IgD-negative memory B cell (primary cell): ENCODE results near the gene NBAS. TPM values are rescaled to one million over a fixed set of nuclear protein-coding genes. Genes with fewer than 3 reads are reported as not detected.
A peak's percentile ranks its signal among the peaks of the same experiment; 100 is the strongest.

Experiments used
- H3K27ac Mint-ChIP-seq, 3 donors: one replicate each; pipeline ENCODE4 v1.8.0; 2020 to 2022; ENCODE audit warnings: mild to moderate bottlenecking in 3 of 3, mixed read lengths in 3 of 3, moderate library complexity in 1 of 3
- H3K27me3 Mint-ChIP-seq: one replicate; pipeline ENCODE4 v1.8.0; 2021; ENCODE audit warnings: mixed read lengths
- H3K36me3 Mint-ChIP-seq: one replicate; pipeline ENCODE4 v1.8.0; 2020; ENCODE audit warnings: mild to moderate bottlenecking, mixed read lengths
- H3K4me1 Mint-ChIP-seq, 3 donors: one replicate each; pipeline ENCODE4 v1.8.0; 2020 to 2022; ENCODE audit warnings: mixed read lengths in 3 of 3, mild to moderate bottlenecking in 1 of 3
- H3K4me3 Mint-ChIP-seq, 4 donors: one replicate each; pipeline ENCODE4 v1.8.0; 2020 to 2022; ENCODE audit warnings: mild to moderate bottlenecking in 4 of 4, mixed read lengths in 4 of 4, moderate library complexity in 3 of 4
- H3K9me3 Mint-ChIP-seq, 3 donors: one replicate each; pipeline ENCODE4 v1.8.0; 2020 to 2021; ENCODE audit warnings: mixed read lengths in 3 of 3, mild to moderate bottlenecking in 1 of 3
- polyA plus RNA-seq: library from polyadenylated mRNA; unstranded; fragments of 300-500 nt; fragmentation: Illumina TruSeq; gene quantifications from one replicate; pipeline ENCODE4 v1.2.3, GENCODE V29; 2021

Gene NBAS
- 12.6 TPM for polyA plus RNA-seq

DNA sequence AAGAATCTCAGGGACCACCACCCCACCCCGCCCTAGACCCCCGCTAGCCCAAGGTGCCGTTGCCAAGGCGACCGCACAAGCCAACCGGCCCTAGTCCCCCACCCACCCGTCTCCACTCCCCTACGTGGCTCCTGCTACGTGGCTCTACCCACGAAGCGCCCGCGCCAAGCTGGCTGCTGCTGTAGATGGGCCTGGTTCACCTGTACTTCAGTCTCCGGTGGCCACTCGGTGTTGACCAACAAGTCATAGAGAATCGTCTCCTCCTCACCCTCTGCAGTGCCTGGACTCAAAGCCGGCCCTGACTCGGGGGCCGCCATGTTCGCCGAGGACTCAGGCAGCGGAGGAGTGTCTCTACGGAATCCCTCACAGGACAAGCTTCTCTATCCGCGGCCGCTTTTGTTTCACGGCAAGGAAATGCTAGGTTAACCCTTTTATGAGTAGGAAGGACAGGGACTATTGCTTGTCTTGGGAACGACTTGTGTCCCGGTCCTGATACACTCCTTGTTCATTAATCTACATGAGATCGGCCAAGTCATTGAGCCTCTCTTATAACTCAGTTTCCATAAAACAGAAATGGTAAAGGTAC is at the start of gene NBAS:
Gene NBAS (minus strand): TSS at position 347 of the 586 bp plus-strand sequence. CDS start 30 bp downstream, at position 317.
- Mint-ChIP-seq H3K9me3 (peaks cover 0 to 2% (median 0%) of the 10 kb centered on the region in 3 donors), H3K27me3 (no peaks in the 10 kb centered on the region), H3K4me3 (peak within 1 kb of the TSS; percentile 95 to 100 (median 100)), H3K36me3 (peaks cover 5% of the 10 kb centered on the region), H3K4me1 (peaks cover 24 to 29% (median 27%) of the 10 kb centered on the region in 3 donors), H3K27ac (peak within 1 kb of the TSS; percentile 77 to 97 (median 97))

DNA sequence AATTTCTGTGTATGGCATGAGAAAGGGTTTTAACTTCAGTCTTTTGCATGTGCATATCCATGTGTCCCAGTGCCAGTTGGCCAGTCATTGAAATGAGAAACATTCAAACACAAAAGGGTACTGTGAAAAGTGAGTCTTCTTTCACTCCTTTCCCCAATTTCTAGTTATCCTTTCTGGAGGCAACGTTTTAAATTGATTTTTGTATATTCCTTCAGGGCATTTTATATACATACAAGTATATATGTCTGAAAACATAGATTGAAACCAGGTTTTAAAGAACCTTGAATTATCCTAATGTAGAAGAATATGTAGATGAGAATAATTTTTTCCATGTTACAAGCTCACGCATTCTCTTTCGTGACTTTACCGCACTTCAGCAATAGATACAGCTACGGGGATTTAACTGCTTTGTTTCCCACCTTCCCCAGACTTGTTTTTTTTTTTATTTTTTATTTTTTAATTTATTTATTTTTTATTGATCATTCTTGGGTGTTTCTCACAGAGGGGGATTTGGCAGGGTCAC is 49.4 kb upstream of the NBAS start:
- Mint-ChIP-seq H3K4me1 (peaks cover 0 to 1% (median 0%) of the 10 kb centered on the region in 3 donors), H3K4me3 (no peak overlapping the region), H3K27ac (peak overlapping the region in 1 of 3 donors; percentile 27), H3K36me3 (peaks cover 17% of the 10 kb centered on the region), H3K9me3 (no peaks in the 10 kb centered on the region), H3K27me3 (no peaks in the 10 kb centered on the region)

DNA sequence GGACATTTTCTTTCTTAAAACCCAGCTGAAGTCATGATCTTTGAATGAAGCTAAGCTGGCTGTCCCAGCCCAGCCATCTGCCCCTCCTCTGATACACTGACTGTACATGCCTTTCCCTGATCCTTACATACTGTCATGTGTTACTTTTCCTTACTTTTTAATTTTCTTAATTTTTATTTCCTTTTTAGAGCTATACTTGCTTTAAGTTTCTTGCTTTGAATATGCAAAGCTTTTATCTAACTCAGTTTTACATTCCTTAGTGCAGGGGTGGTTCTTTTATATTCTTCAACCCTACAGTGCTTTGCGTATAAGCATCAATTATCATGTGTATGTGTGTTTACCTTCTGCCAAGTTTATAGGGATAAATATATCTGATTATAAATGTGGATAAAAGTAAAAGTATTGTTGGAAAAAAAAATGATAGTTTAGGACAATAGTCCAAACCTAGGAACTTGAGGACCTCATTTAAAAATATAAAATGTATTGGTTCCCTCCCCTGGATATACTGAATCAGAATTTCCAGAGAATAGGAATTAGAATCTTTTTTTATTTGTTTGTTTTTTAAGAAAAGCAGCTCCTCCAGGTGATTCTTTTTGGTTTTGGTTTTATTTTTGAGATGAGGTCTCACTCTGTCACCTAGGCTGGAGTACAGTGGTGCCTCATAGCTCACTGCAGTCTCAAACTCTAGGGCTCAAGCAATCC is 48.4 kb upstream of the NBAS start:
- Mint-ChIP-seq H3K36me3 (peaks cover 20% of the 10 kb centered on the region), H3K27ac (no peak overlapping the region), H3K4me3 (no peak overlapping the region), H3K9me3 (no peaks in the 10 kb centered on the region), H3K4me1 (peaks cover 0 to 1% (median 0%) of the 10 kb centered on the region in 3 donors), H3K27me3 (no peaks in the 10 kb centered on the region)

DNA sequence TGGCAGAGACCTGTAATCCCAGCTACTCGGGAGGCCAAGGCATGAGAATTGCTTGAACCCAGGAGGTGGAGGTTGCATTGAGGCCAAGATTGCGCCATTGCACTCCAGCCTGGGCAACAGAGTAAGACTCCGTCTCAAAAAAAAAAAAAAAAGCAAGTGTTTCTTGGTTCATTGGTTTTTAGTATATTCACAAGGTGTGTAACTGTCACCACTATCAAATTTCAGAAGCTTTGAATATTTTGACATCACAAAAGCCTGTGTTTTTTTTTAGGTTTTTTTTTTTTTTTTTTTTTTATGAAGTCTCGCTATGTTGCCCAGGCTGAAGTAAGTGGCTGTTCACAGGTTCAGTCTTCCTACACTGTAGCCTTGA is 47.2 kb upstream of the NBAS start:
- no peak overlapping the region for H3K27ac Mint-ChIP-seq
- peaks cover 20% of the 10 kb centered on the region for H3K36me3 Mint-ChIP-seq

DNA sequence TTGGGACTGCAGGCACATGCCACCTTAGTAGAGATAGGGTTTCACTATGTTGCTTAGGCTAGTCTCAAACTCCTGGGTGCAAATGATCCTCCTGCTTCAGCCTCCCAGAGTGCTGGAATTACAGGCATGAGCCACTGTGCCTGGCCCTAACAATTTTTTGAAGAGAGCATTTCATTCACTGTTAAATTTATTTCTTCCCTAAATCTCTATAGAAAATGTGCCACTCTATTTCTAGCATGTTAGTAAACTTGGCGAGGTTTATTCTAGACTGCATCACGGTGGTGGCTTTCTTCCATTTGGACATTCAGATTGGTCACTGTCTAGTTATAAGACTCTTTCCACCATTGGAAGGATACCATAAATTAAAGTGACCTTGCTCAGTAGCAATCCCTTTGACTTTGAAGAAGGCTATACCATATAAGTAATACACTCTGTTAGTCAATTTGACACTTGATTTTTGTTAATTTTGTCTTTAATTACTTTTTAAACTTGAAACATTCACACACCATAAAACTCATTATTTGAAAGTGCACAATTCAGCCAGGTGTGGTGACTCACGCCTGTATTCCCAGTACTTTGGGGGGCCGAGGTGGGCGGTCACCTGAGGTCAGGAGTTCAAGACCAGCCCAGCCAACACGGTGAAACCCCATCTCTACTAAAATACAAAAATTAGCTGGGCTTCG is 46.7 kb upstream of the NBAS start:
- no peaks in the 10 kb centered on the region for H3K27me3 Mint-ChIP-seq
- H3K4me1 Mint-ChIP-seq = no peaks in the 10 kb centered on the region

More for the DNA sequence above, 47.2 kb upstream of the NBAS start:
- no peaks in the 10 kb centered on the region for H3K27me3 Mint-ChIP-seq
- H3K9me3 Mint-ChIP-seq = no peaks in the 10 kb centered on the region
- no peaks in the 10 kb centered on the region for H3K4me1 Mint-ChIP-seq
- H3K4me3 Mint-ChIP-seq = no peak overlapping the region

DNA sequence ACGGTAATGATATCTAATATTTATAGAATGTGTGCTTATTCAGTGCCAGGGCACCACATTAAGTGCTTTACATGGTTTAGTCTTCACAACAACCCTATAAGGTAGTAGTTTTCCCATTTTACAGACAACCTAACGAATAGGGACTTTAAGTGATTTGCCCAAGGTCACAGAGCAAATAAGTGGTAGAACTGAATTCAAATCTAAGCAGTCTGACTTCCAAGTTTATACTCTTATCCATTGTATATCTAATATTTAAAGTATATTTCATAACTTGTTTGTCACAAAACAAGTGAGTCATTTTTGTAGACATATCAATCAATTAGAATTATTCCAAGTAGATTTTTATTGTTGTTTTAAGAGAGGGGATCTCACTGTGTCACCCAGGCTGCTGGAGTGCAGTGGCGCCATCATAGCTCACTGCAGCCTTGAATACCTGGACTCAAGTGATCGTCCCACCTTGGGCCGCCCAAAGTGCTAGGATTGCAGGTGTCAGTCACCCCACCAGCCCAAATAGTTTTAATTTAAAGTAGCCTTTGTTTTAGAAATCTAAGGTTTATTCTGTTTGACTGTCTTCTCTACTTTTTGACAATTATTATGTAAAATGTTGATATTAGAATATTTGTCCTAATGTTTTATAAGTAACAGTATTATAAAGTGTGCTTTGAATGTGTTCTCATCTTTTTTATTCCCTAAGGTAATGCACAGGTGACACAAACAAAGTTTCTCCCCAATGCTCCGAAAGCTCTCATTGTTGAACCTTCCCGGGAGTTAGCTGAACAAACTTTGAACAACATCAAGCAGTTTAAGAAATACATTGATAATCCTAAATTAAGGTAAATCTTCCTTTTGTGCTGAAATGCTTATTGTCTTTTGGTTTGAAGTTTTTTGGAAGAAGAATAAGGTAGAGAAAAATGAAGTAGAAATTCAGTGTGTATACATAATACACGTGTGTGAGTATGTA is 45.6 kb upstream of the NBAS start:
- no peaks in the 10 kb centered on the region for H3K9me3 Mint-ChIP-seq
- no peaks in the 10 kb centered on the region for H3K4me1 Mint-ChIP-seq
- H3K36me3 Mint-ChIP-seq = peaks cover 20% of the 10 kb centered on the region
- H3K4me3 Mint-ChIP-seq = no peak overlapping the region
- no peaks in the 10 kb centered on the region for H3K27me3 Mint-ChIP-seq
- no peak overlapping the region for H3K27ac Mint-ChIP-seq

More for the DNA sequence above, 46.7 kb upstream of the NBAS start:
- Mint-ChIP-seq H3K4me3 (no peak overlapping the region), H3K9me3 (no peaks in the 10 kb centered on the region), H3K36me3 (peaks cover 20% of the 10 kb centered on the region), H3K27ac (no peak overlapping the region)

DNA sequence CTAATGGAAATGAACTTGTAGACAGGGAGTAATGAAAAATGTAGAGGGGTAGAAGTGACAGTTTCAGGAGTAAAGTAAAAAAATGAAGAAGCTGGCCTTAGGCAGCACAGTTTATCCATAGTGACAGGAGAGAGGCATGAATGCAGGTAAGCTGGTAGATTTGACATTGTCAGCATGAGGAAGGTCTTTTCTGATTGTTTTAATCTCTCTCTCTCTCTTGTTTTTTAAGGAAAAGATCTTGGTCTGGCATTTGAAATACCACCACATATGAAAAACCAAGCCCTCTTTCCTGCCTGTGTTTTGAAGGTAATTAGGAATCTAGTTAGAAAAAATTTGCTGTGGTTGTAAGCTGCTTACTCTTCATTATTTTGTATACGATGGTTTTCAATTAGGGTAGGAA is 44.6 kb upstream of the NBAS start:
- no peaks in the 10 kb centered on the region for H3K4me1 Mint-ChIP-seq
- H3K27ac Mint-ChIP-seq = peak overlapping the region in 1 of 3 donors; percentile 49
- H3K9me3 Mint-ChIP-seq = no peaks in the 10 kb centered on the region
- H3K27me3 Mint-ChIP-seq = no peaks in the 10 kb centered on the region
- H3K36me3 Mint-ChIP-seq = peaks cover 20% of the 10 kb centered on the region
- H3K4me3 Mint-ChIP-seq = no peak overlapping the region

DNA sequence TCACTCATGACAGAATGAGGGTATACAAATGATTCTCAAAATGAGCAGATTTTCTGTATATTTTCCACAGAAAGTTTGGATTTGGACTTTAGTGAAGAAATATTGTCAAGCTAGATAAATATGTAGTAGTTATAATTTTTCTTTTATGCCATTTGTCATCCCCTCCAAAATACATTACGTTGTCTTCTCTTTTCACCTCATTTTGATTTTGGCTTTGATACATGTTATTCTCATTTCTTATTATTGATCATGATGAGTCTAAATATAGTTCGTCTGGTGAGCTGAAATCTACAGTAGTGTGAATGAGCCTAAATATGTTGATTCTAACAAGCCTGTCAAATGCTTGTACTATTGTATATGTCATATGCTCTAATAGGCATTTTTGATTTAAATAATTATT is 42.8 kb upstream of the NBAS start:
- Mint-ChIP-seq H3K4me1 (peaks cover 0 to 4% (median 0%) of the 10 kb centered on the region in 3 donors), H3K4me3 (no peak overlapping the region), H3K9me3 (no peaks in the 10 kb centered on the region), H3K36me3 (peaks cover 13% of the 10 kb centered on the region), H3K27ac (no peak overlapping the region), H3K27me3 (no peaks in the 10 kb centered on the region)

DNA sequence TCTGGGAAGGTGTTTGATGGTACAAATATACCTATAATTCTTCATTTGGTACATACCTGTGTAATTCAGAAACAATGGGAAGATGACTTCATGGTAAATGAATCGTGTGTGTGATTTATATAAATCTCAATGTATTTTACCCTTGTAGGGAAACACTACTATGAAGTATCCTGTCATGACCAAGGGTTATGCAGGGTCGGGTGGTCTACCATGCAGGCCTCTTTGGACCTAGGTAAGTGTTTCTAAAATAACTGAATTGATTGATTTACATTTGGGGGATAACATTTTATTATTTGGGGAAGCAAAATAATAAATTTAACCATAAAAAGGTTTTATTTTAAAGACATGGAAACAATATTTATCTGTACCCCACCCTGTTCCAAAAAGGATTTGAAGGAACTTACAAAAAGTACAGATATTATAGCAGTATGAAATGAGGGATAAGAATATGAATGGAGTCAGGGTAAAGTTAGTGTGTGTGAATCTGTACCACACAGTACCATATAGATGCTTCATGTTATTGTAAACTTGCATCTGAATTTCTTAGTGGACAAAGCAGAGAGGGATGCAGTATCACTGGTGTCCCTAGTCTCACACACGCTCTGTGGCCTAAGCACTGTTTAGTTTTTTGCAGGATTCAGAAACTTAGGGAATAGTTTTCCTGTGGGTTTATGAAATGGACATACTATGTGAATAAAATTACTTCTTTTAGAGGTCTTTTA is 42.1 kb upstream of the NBAS start:
- Mint-ChIP-seq H3K36me3 (peaks cover 13% of the 10 kb centered on the region), H3K27ac (no peak overlapping the region), H3K4me3 (no peak overlapping the region), H3K27me3 (no peaks in the 10 kb centered on the region), H3K4me1 (peaks cover 0 to 4% (median 0%) of the 10 kb centered on the region in 3 donors), H3K9me3 (no peaks in the 10 kb centered on the region)

DNA sequence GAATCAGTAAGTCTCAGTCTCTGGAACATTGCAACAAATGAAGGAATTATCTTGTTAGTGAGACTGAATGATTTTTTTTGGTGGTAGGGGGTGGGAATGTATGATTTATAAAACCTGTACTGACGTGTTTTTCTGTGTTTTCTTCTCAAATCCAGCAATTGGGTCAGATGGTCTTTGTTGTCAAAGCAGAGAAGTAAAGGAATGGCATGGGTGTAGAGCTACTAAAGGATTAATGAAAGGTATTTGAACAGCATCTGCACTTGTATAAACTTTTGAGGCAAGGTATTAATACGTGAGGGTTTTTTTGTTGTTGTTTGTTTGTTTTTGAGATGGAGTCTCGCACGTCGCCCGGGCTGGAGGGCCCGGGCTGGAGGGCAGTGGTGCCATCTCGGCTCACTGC is 41.3 kb upstream of the NBAS start:
- no peak overlapping the region for H3K27ac Mint-ChIP-seq
- peaks cover 8% of the 10 kb centered on the region for H3K36me3 Mint-ChIP-seq

DNA sequence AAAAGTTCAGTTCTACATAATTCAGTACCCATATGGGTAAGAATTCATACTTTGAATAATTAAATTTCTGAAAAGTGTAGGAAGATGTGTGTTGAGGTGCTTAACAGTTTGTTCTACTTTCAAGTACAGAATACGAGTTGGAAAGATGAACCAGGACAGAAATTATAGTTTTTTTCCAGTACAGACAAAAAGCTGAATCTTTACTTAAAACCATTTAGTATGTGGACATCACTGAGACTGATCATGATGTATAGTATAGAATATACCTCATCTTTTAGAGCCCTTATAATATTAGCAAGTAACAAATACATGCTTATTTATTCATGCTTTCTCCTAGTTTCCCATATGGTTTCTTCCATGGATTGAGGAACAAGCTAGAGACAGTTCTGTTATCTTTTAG is 40.5 kb upstream of the NBAS start:
- no peaks in the 10 kb centered on the region for H3K27me3 Mint-ChIP-seq
- H3K4me3 Mint-ChIP-seq = no peak overlapping the region
- H3K36me3 Mint-ChIP-seq = peaks cover 5% of the 10 kb centered on the region
- peak overlapping the region in 1 of 3 donors; percentile 19 for H3K27ac Mint-ChIP-seq
- peaks cover 0 to 4% (median 0%) of the 10 kb centered on the region in 3 donors for H3K4me1 Mint-ChIP-seq
- no peaks in the 10 kb centered on the region for H3K9me3 Mint-ChIP-seq

More for the DNA sequence above, 41.3 kb upstream of the NBAS start:
- Mint-ChIP-seq H3K27me3 (no peaks in the 10 kb centered on the region), H3K9me3 (no peaks in the 10 kb centered on the region), H3K4me1 (peaks cover 0 to 4% (median 0%) of the 10 kb centered on the region in 3 donors), H3K4me3 (no peak overlapping the region)

DNA sequence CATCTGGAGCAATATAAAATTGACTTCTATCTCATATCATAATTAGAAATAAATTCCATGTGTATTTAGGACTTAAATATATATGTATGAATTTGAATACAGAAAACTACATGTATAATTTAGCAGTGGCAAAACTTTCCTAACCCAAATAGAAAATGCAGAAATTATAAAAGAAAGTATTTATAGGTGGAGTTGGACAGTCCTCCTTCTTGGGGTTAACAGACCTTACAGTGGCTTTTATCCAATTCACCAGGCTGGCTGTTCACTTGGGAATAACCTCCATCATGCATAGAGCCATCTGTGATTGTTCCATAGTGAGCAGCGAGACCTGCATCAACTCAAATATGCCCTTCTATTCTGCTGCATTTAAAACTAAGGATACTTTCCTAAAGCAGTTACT is 38.9 kb upstream of the NBAS start:
- peaks cover 0 to 4% (median 0%) of the 10 kb centered on the region in 3 donors for H3K4me1 Mint-ChIP-seq
- H3K9me3 Mint-ChIP-seq = no peaks in the 10 kb centered on the region
- H3K27me3 Mint-ChIP-seq = no peaks in the 10 kb centered on the region
- H3K4me3 Mint-ChIP-seq = no peak overlapping the region
- peaks cover 9% of the 10 kb centered on the region for H3K36me3 Mint-ChIP-seq
- H3K27ac Mint-ChIP-seq = no peak overlapping the region

DNA sequence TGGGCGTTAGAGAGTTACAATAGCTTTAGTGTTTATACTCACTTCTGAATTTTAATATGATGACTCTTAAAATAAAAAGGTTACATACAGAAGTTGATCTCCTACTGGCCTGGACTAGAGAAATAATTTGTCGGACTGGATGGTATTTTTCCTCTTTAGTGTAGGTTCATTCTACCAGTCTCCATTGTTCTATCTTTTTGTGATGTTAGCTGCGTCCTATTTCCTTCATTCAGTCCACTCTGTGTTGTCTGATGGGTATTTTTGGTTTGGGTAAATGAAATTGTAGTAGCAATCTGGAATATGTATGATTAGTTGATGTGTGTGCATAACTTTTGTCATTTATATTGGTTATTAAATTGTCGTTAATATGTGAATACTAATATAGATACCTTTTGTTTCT is 35.8 kb upstream of the NBAS start:
- no peaks in the 10 kb centered on the region for H3K27me3 Mint-ChIP-seq
- no peak overlapping the region for H3K27ac Mint-ChIP-seq
- H3K4me3 Mint-ChIP-seq = peak overlapping the region in 1 of 4 donors; percentile 31
- H3K36me3 Mint-ChIP-seq = peaks cover 3% of the 10 kb centered on the region
- H3K4me1 Mint-ChIP-seq = peaks cover 13 to 15% (median 15%) of the 10 kb centered on the region in 3 donors
- no peaks in the 10 kb centered on the region for H3K9me3 Mint-ChIP-seq

DNA sequence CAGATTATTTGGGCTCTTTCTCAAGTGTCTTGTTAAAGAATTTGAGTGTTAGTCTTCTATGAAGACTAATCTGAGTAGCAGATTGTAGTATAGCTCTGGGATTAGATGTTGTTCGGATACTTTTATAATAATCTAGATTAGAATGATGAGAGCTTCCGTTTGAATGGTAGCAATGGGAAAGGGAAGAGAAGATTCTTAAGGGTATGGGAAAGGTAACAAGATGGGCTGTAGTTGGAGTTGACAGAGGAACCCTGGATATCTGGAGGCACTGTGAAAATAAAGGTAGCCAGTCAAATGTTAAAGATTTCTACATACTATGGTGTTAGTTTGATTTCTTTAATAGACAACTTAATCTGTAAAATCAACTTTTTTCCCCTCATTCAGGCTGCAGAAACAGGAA is 35.2 kb upstream of the NBAS start:
- peak overlapping the region in 1 of 3 donors; percentile 2 for H3K27ac Mint-ChIP-seq
- no peaks in the 10 kb centered on the region for H3K9me3 Mint-ChIP-seq
- H3K4me1 Mint-ChIP-seq = peaks cover 16 to 20% (median 19%) of the 10 kb centered on the region in 3 donors
- H3K27me3 Mint-ChIP-seq = no peaks in the 10 kb centered on the region
- peak overlapping the region in 1 of 4 donors; percentile 50 for H3K4me3 Mint-ChIP-seq
- peaks cover 3% of the 10 kb centered on the region for H3K36me3 Mint-ChIP-seq
